Globus pallidus (tissue), 1 donor: Measurements from ENCODE around the gene CPEB3.
"Not testable (repeated sequence)": the region's sequence is repeated elsewhere in the genome, so short reads cannot be mapped to it uniquely, and the experiment has no call there.

Experiments
- DNase-seq: peaks from one replicate; pipeline ENCODE4 v3.0.0-alpha.2; 2015; ENCODE audit warnings: low spot score

Gene CPEB3

DNA sequence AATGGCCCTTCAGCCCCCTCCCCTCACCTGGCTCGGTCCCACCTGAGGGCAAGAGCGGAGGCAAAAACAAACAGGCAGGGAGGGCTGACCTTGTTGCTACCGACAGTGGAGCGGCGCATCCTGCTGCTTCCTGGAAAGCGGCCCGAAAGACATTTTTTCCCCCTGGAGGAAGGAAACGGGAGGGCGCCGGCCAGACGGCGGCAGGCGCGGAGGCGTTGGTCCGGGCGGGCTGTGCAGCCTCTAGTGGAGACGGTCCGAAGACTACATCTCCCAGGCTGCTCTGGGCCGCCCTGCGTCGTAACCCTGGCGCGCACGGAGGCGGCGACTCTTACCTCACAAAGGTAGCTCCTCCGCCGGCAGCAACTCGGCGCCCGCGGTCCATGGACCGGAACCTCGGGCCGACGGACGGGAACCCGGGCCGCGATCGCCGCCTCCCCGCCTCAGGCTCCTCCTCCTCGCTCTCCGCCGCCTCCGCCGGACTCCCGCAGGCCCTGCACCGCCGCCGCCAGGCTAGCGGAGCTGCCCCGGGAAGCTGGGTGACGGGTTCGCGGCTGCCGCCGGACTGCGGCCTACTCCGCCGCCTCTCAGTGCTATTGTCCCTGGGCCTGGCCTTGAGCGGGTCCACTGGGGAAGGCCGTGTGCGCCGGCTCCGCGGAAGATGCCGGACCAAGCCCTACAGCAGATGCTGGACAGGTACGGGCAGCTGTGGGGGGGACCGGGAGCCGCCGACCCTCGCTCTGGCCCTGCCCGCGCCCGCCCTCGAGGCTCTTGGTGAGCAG is at the start of gene CPEB3, which contains the start of gene MARCHF5:
TSS of gene CPEB3 (minus strand) at position 242 of the 779 bp plus-strand sequence. CDS start 50,728 bp downstream, outside the sequence.
TSS of gene MARCHF5 (plus strand) at position 331 of the 779 bp plus-strand sequence. CDS start at position 659, 328 bp downstream.
- DNase-seq = peak; percentile 92

- DNase-seq = not testable (repeated sequence)
These were observed 39.0 kb upstream of the CPEB3 start for GRCh38 chr10:92329927-92330326.

DNA sequence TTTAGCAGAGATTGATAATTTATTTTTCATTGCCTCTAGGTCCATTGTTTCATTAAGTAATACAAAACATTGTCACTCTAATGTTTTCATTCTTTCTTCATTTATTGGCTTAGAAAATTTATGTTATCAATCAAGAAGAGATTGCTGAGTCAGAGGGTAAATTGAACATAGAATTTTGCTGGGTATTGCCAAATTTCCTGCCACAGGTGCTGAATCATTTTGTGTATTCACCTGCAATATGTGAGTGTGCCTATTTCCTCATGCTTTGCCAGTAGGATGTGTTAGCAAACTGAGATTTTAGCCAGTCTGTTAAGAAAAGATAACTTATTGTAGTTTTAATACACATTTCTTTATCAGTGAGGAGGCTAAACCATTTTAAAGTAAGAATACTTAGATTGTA is 38.1 kb upstream of the CPEB3 start:
- no peak for DNase-seq

DNA sequence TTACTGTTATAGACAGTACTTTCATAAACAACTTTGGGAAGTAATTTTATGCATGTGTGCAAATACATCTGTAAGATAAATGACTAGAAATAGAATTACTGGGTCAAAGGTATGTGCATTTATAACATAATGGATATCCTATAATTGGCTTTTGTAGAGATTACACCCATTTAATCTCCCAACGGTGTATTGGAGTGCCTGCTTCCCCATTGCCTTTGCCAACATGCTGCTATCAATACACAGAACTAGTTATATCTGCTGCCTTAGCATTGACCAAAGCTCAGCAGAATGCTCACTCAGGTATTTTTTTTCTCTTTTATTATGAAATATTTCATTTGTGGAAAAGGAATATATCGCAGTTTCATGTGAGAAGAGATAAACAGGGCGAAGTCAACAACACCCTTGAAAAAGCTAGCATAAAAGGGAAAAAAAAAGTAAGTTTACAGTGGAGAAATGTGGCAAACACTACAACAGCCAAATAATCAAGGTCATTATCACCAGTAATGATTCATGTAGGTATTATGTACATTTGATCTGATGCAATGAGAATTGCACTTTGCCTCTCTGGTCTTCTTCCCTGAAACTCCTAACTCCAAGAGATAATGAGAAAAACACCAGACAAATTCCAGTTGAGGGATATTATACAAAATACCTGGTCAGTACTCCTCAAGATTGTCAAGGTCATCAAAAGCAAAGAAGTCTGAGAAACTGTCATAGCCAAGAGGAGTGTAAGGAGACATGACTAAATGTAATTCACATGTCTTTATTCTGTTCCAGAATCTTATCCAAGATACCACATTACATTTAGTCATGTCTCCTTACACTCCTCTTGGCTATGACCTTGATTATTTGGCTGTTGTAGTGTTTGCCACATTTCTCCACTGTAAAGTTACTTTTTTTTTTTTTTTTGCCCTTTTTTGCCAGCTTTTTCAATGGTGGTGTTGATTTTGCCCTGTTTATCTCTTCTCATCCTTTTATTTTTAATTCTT is 36.9 kb upstream of the CPEB3 start:
- no peak for DNase-seq

- DNase-seq = no peak
These were observed 32.2 kb upstream of the CPEB3 start for GRCh38 chr10:92323079-92323478.

- no peak for DNase-seq
These were observed 25.7 kb upstream of the CPEB3 start for GRCh38 chr10:92316610-92317009.

DNA sequence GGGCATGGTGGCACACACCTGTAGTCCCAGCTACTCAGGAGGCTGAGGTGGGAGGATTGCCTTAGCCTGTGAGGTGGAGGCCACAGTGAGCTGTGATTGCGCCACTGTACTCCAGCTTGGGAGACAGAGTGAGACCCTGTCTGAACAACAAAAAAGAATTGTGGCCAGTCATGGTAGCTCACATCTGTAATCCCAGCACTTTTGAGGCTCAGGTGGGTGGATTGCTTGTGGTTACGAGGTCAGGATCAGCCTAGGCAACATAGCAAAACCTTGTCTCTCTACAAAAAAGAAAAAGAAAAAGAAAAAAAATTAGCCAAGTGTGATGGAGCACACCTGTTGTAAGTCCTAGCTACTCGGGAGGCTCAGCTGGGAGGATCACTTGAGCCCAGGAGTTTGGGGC is 22.9 kb upstream of the CPEB3 start:
- no peak for DNase-seq

GRCh38 chr10:92309272-92309671 is 18.4 kb upstream of the CPEB3 start:
- no peak for DNase-seq

DNA sequence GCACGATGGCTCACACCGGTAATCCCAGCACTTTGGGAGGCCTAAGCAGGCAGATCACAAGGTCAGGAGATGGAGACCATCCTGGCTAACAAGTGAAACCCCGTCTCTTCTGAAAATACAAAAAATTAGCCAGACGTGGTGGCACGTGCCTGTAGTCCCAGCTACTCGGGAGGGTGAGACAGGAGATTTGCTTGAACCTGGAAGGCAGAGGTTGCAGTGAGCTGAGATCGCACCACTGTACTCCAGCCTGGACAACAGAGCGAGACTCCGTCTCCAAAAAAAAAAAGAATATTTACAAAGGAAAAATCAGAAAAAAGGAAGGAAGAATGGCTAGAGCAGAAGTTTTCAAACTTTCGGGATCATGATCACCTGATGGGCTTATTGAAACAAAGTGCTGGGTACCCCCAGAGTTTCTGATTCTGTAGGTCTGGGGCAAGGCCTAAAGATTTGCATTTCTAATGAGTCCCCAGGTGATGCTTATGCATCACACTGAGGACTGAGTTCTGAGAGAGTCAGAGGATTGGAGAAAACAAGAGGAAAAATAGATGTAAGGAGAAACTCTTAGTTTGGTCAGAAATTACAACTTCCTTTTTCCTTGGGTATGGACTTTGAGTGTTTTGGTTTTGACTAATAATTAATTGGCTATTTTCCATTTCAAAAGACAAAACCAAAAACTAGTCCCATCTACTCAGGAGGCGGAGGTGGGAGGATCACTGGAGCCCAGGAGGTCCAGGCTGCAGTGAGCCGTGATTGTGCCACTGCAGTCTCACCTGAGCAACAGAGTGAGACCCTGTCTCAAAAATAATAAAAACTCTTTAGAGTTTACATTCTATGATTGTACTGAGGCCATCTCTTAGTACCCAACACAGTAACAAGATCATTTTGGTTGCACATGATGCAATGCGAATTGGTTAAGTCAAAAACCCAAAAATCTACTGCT is 14.5 kb upstream of the CPEB3 start:
- no peak for DNase-seq

DNA sequence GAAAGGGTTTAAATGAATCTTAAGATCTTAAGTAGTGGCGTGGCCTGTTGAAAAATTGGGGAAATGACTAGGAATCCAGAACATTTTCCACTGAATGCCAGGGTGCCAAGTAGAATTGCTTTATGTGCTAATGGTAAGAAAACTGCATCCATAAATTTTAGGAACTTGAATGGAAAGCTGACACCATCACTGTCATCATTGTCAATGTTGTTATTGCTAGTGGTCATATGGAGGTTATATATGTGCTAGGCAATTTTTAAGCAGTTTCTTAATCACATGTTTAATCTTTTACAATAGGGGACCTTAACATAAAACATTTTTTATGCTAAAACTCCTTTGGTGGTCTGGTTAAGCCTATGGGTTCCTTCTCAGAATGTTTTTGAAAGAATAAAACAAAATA is 13.2 kb upstream of the CPEB3 start:
- no peak for DNase-seq

DNA sequence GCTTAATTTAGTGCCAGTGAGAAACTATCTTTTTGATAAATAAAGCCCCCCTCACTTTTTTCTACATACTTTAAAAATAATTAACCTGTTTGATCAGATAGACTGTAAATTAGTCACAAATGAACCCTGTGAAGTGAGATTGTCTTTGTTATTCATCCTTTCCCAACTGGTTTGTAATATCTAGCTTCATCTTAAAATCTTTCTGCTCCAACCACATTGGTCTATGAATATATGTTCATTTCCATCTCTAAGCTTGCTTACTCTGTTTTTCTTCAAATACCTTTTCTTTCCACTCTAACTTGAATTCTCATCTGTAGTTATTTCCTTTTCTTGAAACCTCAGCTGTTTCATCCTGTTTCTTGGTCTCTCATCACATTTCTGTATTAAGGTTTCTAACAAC is 12.2 kb upstream of the CPEB3 start:
- DNase-seq = no peak

DNA sequence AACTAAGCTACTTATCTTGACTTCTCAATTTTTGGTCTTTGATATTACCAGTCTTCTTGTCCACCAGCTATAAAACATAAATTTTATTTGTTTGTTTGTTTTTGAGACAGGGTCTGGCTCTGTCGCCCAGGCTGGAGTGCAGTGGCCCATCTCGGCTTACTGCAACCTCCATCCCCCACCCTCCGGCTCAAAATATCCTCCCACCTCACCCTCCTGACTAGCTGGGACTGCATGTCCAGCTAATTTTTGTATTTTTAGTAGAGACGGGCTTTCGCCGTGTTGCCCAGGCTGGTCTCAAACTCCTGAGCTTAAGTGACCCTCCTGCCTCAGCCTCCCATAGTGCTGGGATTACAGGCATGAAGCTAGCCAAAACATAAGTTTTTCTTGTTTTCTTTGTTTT is 7.6 kb upstream of the CPEB3 start:
- no peak for DNase-seq

- DNase-seq = peak; percentile 47
These were observed 1.3 kb upstream of the CPEB3 start for GRCh38 chr10:92291921-92292845.

DNA sequence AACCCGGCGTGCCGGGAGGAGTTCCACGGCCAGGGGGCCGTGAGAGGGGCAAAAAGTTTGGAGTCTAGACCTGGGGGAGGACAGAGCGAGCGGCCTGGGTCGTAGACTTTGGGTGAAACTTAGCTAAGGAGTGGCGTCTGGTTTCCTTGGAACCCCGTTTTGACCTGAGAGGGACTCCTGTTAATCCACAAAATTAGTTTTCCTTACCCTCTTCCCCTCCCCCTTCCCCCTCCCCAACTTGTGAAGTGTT is 663 bp upstream of the CPEB3 start:
- peak; percentile 21 for DNase-seq

GRCh38 chr10:92290076-92290836 is 622 bp downstream of the CPEB3 start:
- peak; percentile 55 for DNase-seq

GRCh38 chr10:92284112-92284704 is 6.7 kb downstream of the CPEB3 start:
- DNase-seq = peak; percentile 37

DNA sequence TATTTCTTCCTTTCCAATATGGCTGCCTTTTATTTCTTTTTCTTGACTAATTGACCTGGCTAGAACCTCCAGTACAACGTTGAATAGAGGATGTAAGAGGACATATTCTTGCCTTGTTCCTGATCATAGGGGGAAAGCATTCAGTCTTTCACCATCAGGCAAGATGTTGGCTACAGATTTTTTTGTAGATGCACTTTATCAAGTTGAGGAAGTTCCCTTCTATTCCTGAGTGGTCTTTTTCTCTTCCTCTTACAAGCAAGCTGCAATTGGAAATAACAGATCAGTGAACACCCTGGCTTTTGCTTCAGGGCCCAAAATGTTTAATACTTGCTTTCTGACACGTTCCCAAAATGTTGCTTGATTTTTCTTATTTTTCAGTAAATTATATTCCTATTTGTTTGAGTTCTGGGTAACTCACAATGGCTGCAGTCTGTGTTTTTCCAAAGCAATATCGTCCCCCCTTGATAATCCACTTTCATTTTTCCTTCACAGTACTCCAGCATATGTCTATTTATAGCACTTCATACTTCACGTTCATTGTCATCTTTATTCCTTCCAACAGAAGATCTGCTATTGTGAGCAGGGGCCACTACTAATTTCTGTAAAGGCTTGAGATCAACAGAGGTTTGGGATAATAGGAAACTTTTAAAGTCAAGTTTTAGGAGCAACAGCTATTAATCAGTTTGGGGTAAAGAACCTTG is 11.7 kb downstream of the CPEB3 start:
- DNase-seq = peak; percentile 15

DNA sequence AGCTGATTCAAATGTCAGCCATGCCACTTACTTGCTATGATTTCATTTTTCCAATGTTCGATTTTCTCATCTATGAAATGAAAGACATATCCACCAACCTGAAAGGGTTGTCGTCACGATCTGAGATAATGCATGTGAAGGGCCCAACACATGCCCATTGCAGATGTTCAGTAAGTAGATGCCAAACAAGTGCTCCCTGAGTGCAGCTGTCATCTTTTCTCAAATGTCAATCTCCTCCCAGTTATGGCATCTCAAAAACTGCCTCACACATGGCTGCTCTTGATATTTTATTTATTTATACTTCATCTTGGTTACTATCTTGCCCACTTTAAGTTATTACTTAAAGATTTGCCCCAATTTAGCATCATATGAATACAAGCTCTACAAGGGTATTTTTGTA is 16.8 kb downstream of the CPEB3 start:
- no peak for DNase-seq

- no peak for DNase-seq
These were observed 22.1 kb downstream of the CPEB3 start for GRCh38 chr10:92268748-92269147.
